Liver (tissue), 9 donors: ENCODE results near the gene TOP2A. TPM values are rescaled to one million over a fixed set of nuclear protein-coding genes. Genes with fewer than 3 reads are reported as not detected.
A peak's percentile ranks its signal among the peaks of the same experiment; 100 is the strongest.

ENCODE experiments used
- DNase-seq: peaks from one replicate; pipeline ENCODE4 v3.0.0-alpha.2; 2017; ENCODE audit warnings: low spot score
- H3K27ac ChIP-seq, 2 donors: one replicate each; pipeline ENCODE4 v1.7.0; 2013; ENCODE audit warnings: inconsistent platforms in 2 of 2, low read length in 2 of 2, control low read depth in 1 of 2, low read depth in 1 of 2, mild to moderate bottlenecking in 1 of 2
- H3K27me3 ChIP-seq, 4 donors: one replicate each; pipeline versions ENCODE4 v1.6.1 to v1.7.0; 2013; ENCODE audit warnings: low read length in 3 of 4, inconsistent platforms in 1 of 4, mild to moderate bottlenecking in 1 of 4, moderate library complexity in 1 of 4; ENCODE audit not compliant: control insufficient read depth in 4 of 4, insufficient read depth in 4 of 4
- H3K36me3 ChIP-seq, 4 donors: one replicate each; pipeline versions ENCODE4 v1.6.1 to v1.7.0; 2013; ENCODE audit warnings: low read length in 3 of 4, mild to moderate bottlenecking in 3 of 4, low read depth in 1 of 4, moderate library complexity in 1 of 4; ENCODE audit not compliant: control insufficient read depth in 4 of 4, insufficient read depth in 3 of 4
- H3K4me1 ChIP-seq, 4 donors: one replicate each; pipeline versions ENCODE4 v1.6.1 to v1.7.0; 2013; ENCODE audit warnings: low read length in 3 of 4, mild to moderate bottlenecking in 3 of 4, moderate library complexity in 1 of 4; ENCODE audit not compliant: control insufficient read depth in 4 of 4, insufficient read depth in 4 of 4
- H3K4me3 ChIP-seq, 3 donors: one replicate each; pipeline versions ENCODE4 v1.6.1 to v1.7.0; 2013; ENCODE audit warnings: low read length in 3 of 3, control low read depth in 1 of 3, low read depth in 1 of 3, mild to moderate bottlenecking in 1 of 3
- H3K9ac ChIP-seq, 2 donors: one replicate each; pipeline ENCODE4 v1.7.0; 2013; ENCODE audit warnings: low read length in 2 of 2, mild to moderate bottlenecking in 2 of 2, moderate library complexity in 2 of 2, control low read depth in 1 of 2, low read depth in 1 of 2
- H3K9me3 ChIP-seq, 4 donors: one replicate each; pipeline versions ENCODE4 v1.6.1 to v1.7.0; 2013; ENCODE audit warnings: low read length in 3 of 4; ENCODE audit not compliant: control insufficient read depth in 4 of 4
- CTCF ChIP-seq: fragments of 150-350 bp; IDR thresholded peaks from 2 replicates; pipeline ENCODE4 v1.5.1; 2017; ENCODE audit warnings: improper control_type of control experiment, low read depth, low read length; ENCODE audit not compliant: missing input control
- EGR1 ChIP-seq, 2 donors: IDR thresholded peaks; 2 replicates each; pipeline ENCODE4 v1.6.1; 2016 to 2018; ENCODE audit warnings: antibody characterized with exemption in 2 of 2, low read depth in 2 of 2
- FOXA1 ChIP-seq: IDR thresholded peaks from 2 replicates; pipeline ENCODE4 v1.6.1; 2016; ENCODE audit warnings: antibody characterized with exemption
- FOXA2 ChIP-seq: IDR thresholded peaks from 2 replicates; pipeline ENCODE4 v1.6.1; 2016; ENCODE audit warnings: antibody characterized with exemption
- GABPA ChIP-seq, 2 donors: IDR thresholded peaks in 1 of 2; conservative IDR thresholded peaks in 1 of 2; 2 replicates each; pipeline ENCODE4 v1.6.1; 2016; ENCODE audit warnings: antibody characterized with exemption in 2 of 2, mild to moderate bottlenecking in 1 of 2, moderate library complexity in 1 of 2
- HNF4A ChIP-seq, 2 donors: conservative IDR thresholded peaks; 2 replicates each; pipeline ENCODE4 v1.6.1; 2016; ENCODE audit warnings: antibody characterized with exemption in 2 of 2, mild to moderate bottlenecking in 2 of 2
- HNF4G ChIP-seq: IDR thresholded peaks from 2 replicates; pipeline ENCODE4 v1.6.1; 2016; ENCODE audit warnings: antibody characterized with exemption
- JUND ChIP-seq, 2 donors: IDR thresholded peaks; 2 replicates each; pipeline ENCODE4 v1.6.1; 2016; ENCODE audit warnings: antibody characterized with exemption in 2 of 2
- NR2F2 ChIP-seq: IDR thresholded peaks from 2 replicates; pipeline ENCODE4 v1.6.1; 2016; ENCODE audit warnings: antibody characterized with exemption
- RAD21 ChIP-seq, 2 donors: IDR thresholded peaks; 2 replicates each; pipeline ENCODE4 v1.6.1; 2016; ENCODE audit warnings: antibody characterized with exemption in 2 of 2, mild to moderate bottlenecking in 2 of 2
- RXRA ChIP-seq, 2 donors: IDR thresholded peaks; 2 replicates each; pipeline ENCODE4 v1.6.1; 2017 to 2018; ENCODE audit warnings: antibody characterized with exemption in 2 of 2, mild to moderate bottlenecking in 1 of 2
- SP1 ChIP-seq: IDR thresholded peaks from 2 replicates; pipeline ENCODE4 v1.6.1; 2018; ENCODE audit warnings: antibody characterized with exemption, mild to moderate bottlenecking
- TAF1 ChIP-seq: conservative IDR thresholded peaks from 2 replicates; pipeline ENCODE4 v1.6.1; 2016; ENCODE audit warnings: antibody characterized with exemption, mild to moderate bottlenecking
- YY1 ChIP-seq: IDR thresholded peaks from 2 replicates; pipeline ENCODE4 v1.6.1; 2016; ENCODE audit warnings: antibody characterized with exemption, mild to moderate bottlenecking
- ZBTB33 ChIP-seq: IDR thresholded peaks from 2 replicates; pipeline ENCODE4 v1.6.1; 2016; ENCODE audit warnings: antibody characterized with exemption
- WGBS: extraction: QIAGEN DNeasy Blood & Tissue Kit; methylation state at CpG from one replicate; pipeline ENCODE4 v1.1.7; 2013; 5-methylcytosine and 5-hydroxymethylcytosine counted together
- polyA plus RNA-seq, 2 donors: library from polyadenylated mRNA; stranded (reverse) in 1 of 2; unstranded in 1 of 2; fragments of 200-250 nt in 1 of 2; fragments of >200 nt in 1 of 2; fragmentation: Nextera tagmentation in 1 of 2; extraction: Ambion mirVana in 1 of 2; gene quantifications; one replicate each; pipeline versions ENCODE4 v1.2.1 to v1.2.3, GENCODE V29; 2013 to 2015
- total RNA-seq, 2 donors: library from RNA; depleted of rRNA; stranded (reverse); fragments of >200 nt; gene quantifications; one replicate each; pipeline ENCODE4 v1.2.3, GENCODE V29; 2014
- TF ChIP-seq, protein P1 (sequence below): IDR thresholded peaks from 2 replicates; pipeline ENCODE4 v1.6.1; 2016; ENCODE audit warnings: antibody characterized with exemption, mild to moderate bottlenecking
- donor health status: healthy.
- donor health status: healthy.
- donor health status: healthy.
- donor health status: healthy.
- donor health status: healthy.

Gene TOP2A
- total and polyA plus RNA-seq, 4 donors = 0.08 to 102 (median 3.6) TPM

GRCh38 chr17:40443988-40444899 is 26.5 kb upstream of the TOP2A start (continued):
- TF ChIP-seq CTCF = no peak
- TF ChIP-seq TAF1 = no peak
- TF ChIP-seq EGR1 (IDR thresholded peaks at IDR 0.05; ENCODE audit: low read depth in 2 of 2) = peak in 1 of 2 donors; percentile 9
- TF ChIP-seq SP1 = peak; percentile 24
- TF ChIP-seq GABPA (IDR thresholded peaks at IDR 0.05 in 1 of 2, conservative IDR thresholded peaks at IDR 0.05 in 1 of 2) = no peak
- TF ChIP-seq FOXA1 = no peak
- no peak for TF ChIP-seq NR2F2
- no peak for TF ChIP-seq ZBTB33
- TF ChIP-seq JUND (IDR thresholded peaks at IDR 0.05) = peak in 1 of 2 donors; percentile 37
- no peak for TF ChIP-seq FOXA2
- no peak for TF ChIP-seq HNF4A (conservative IDR thresholded peaks at IDR 0.05)
- TF ChIP-seq RXRA (IDR thresholded peaks at IDR 0.05) = no peak

DNA sequence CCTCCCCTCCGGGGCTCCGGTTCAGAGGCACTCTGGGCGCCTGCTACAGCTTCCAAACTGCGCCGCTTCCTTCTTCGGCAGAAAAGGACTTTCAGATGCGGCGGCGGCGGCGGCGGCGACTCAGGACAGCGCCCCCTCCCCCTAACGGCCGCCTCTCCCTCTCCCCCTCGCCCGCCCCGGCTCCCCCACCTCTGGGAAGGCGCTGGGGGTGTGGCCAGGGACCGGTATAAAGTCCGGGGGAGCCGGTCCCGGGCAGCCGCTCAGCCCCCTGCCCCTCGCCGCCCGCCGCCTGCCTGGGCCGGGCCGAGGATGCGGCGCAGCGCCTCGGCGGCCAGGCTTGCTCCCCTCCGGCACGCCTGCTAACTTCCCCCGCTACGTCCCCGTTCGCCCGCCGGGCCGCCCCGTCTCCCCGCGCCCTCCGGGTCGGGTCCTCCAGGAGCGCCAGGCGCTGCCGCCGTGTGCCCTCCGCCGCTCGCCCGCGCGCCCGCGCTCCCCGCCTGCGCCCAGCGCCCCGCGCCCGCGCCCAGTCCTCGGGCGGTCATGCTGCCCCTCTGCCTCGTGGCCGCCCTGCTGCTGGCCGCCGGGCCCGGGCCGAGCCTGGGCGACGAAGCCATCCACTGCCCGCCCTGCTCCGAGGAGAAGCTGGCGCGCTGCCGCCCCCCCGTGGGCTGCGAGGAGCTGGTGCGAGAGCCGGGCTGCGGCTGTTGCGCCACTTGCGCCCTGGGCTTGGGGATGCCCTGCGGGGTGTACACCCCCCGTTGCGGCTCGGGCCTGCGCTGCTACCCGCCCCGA is 25.7 kb upstream of the TOP2A start, which contains the start of gene IGFBP4:
Gene IGFBP4 (plus strand): TSS at position 255 of the 792 bp plus-strand sequence. CDS start 286 bp downstream, at position 541.
- Histone ChIP-seq H3K4me3 (peak within 1 kb of the TSS; percentile 73 to 91 (median 87)), H3K27ac (peak within 1 kb of the TSS; percentile 92 to 97), H3K27me3 (no peaks in the 10 kb centered on the region), H3K9me3 (no peaks in the 10 kb centered on the region), H3K36me3 (no peaks in the 10 kb centered on the region), H3K4me1 (peaks cover 7 to 32% (median 24%) of the 10 kb centered on the region in 4 donors), H3K9ac (peak within 1 kb of the TSS; percentile 90 to 95)
- WGBS = under 1% methylated on average over 98 of the region's 98 CpGs
- DNase-seq = peak; percentile 72
- TF ChIP-seq RAD21 (IDR thresholded peaks at IDR 0.05) (peak in 1 of 2 donors; percentile 33), NR2F2 (no peak), RXRA (IDR thresholded peaks at IDR 0.05) (peak in 1 of 2 donors; percentile 4), HNF4G (no peak), YY1 (no peak), CTCF (peak; percentile 18), HNF4A (conservative IDR thresholded peaks at IDR 0.05) (no peak), SP1 (no peak)
- TF ChIP-seq, protein P1, sequence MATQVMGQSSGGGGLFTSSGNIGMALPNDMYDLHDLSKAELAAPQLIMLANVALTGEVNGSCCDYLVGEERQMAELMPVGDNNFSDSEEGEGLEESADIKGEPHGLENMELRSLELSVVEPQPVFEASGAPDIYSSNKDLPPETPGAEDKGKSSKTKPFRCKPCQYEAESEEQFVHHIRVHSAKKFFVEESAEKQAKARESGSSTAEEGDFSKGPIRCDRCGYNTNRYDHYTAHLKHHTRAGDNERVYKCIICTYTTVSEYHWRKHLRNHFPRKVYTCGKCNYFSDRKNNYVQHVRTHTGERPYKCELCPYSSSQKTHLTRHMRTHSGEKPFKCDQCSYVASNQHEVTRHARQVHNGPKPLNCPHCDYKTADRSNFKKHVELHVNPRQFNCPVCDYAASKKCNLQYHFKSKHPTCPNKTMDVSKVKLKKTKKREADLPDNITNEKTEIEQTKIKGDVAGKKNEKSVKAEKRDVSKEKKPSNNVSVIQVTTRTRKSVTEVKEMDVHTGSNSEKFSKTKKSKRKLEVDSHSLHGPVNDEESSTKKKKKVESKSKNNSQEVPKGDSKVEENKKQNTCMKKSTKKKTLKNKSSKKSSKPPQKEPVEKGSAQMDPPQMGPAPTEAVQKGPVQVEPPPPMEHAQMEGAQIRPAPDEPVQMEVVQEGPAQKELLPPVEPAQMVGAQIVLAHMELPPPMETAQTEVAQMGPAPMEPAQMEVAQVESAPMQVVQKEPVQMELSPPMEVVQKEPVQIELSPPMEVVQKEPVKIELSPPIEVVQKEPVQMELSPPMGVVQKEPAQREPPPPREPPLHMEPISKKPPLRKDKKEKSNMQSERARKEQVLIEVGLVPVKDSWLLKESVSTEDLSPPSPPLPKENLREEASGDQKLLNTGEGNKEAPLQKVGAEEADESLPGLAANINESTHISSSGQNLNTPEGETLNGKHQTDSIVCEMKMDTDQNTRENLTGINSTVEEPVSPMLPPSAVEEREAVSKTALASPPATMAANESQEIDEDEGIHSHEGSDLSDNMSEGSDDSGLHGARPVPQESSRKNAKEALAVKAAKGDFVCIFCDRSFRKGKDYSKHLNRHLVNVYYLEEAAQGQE = no peak
